ENCODE results near the gene RAB35.

GRCh38 chr12:120100630-120101029 is 15.9 kb downstream of the RAB35 start:
- TF ChIP-seq CTCF (conservative IDR thresholded peaks at IDR 0.05; ENCODE audit: low read depth in 2 of 2) (no peak), REST (IDR thresholded peaks at IDR 0.05; ENCODE audit: unreplicated experiment) (no peak), EZH2phosphoT487 (IDR thresholded peaks at IDR 0.05; ENCODE audit: unreplicated experiment) (no peak), JUNB (IDR thresholded peaks at IDR 0.05; ENCODE audit: unreplicated experiment) (no peak), EZH2 (IDR thresholded peaks at IDR 0.05; ENCODE audit: low read depth, unreplicated experiment) (no peak)

Measured in GM23338 (cell line).